Tibial nerve (tissue), 4 donors: ENCODE measurements around the gene BTBD9. TPM values are rescaled to one million over a fixed set of nuclear protein-coding genes. Genes with fewer than 3 reads are reported as not detected.

Experiments used
- DNase-seq, 2 donors: peaks; one replicate each; pipeline ENCODE4 v3.0.0-alpha.2; 2019; ENCODE audit warnings: low spot score in 2 of 2
- H3K27ac ChIP-seq, 4 donors: fragments of 200-600 bp; sonication (generic) in 3 of 4; one replicate each; pipeline ENCODE4 v1.5.1; 2017 to 2019; ENCODE audit warnings: mild to moderate bottlenecking in 1 of 4
- H3K27me3 ChIP-seq, 2 donors: fragments of 200-600 bp; sonication (generic) in 1 of 2; one replicate each; pipeline versions ENCODE4 v1.5.1 to v1.6.0; 2017 to 2019
- H3K36me3 ChIP-seq, 3 donors: fragments of 200-600 bp; sonication (generic); one replicate each; pipeline ENCODE4 v1.5.1; 2018 to 2019
- H3K4me1 ChIP-seq, 4 donors: fragments of 200-600 bp; sonication (generic) in 3 of 4; one replicate each; pipeline ENCODE4 v1.5.1; 2017 to 2019
- H3K4me3 ChIP-seq, 4 donors: fragments of 200-600 bp; sonication (generic) in 3 of 4; one replicate each; pipeline ENCODE4 v1.5.1; 2017 to 2019; ENCODE audit warnings: mild to moderate bottlenecking in 1 of 4, moderate library complexity in 1 of 4
- H3K9me3 ChIP-seq, 4 donors: fragments of 200-600 bp; sonication (generic) in 3 of 4; one replicate each; pipeline ENCODE4 v1.5.1; 2017 to 2019
- CTCF ChIP-seq, 5 experiments: fragments of 200-600 bp in 3 of 5; fragments of 450-650 bp in 2 of 5; sonication (generic) in 3 of 5; IDR thresholded peaks; one replicate each; pipeline ENCODE4 v1.5.1; 2016 to 2019; ENCODE audit warnings: antibody characterized with exemption in 5 of 5, mild to moderate bottlenecking in 3 of 5, moderate library complexity in 2 of 5
- EP300 ChIP-seq, 2 donors: sonication (generic); formaldehyde crosslinking; IDR thresholded peaks; one replicate each; pipeline ENCODE4 v1.6.1; 2017; ENCODE audit warnings: antibody characterized with exemption in 2 of 2, mild to moderate bottlenecking in 1 of 2
- POLR2A ChIP-seq, 2 donors: fragments of 450-650 bp; IDR thresholded peaks; one replicate each; pipeline ENCODE4 v1.6.1; 2017; ENCODE audit warnings: antibody characterized with exemption in 2 of 2, mild to moderate bottlenecking in 2 of 2, moderate library complexity in 2 of 2
- WGBS, 2 donors: methylation state at CpG; one replicate each; pipeline ENCODE4 v1.1.5; 2018; 5-methylcytosine and 5-hydroxymethylcytosine counted together
- total RNA-seq, 4 donors: library from RNA; depleted of rRNA; stranded (reverse); fragments of >200 nt; gene quantifications; one replicate each; pipeline ENCODE4 v1.1.0, GENCODE V29; 2016

Gene BTBD9
- total RNA-seq, 4 donors from 2014 or later, result 7.5 to 23.9 (median 10.7) TPM

GRCh38 chr6:38176797-38177751, 462.7 kb downstream of the BTBD9 start:
- DNase-seq, result no peak
- Histone ChIP-seq H3K27me3 (no peaks in the 10 kb centered on the region), H3K27ac (no peak overlapping the region), H3K4me1 (peaks cover 0 to 20% (median 0%) of the 10 kb centered on the region in 4 donors), H3K9me3 (no peaks in the 10 kb centered on the region), H3K4me3 (no peak overlapping the region), H3K36me3 (peaks cover 0 to 39% (median 0%) of the 10 kb centered on the region in 3 donors)
- no peak for TF ChIP-seq CTCF (IDR thresholded peaks at IDR 0.05)
- no peak for TF ChIP-seq EP300 (IDR thresholded peaks at IDR 0.05)
- TF ChIP-seq POLR2A (IDR thresholded peaks at IDR 0.05), result no peak
- 51 to 57% methylated on average over 32 of the region's 32 CpGs for WGBS, 2 donors

GRCh38 chr6:38175786-38176185, 463.9 kb downstream of the BTBD9 start:
- H3K27ac ChIP-seq, result no peak overlapping the region
- H3K36me3 ChIP-seq, result peaks cover 0 to 40% (median 0%) of the 10 kb centered on the region in 3 donors
- no peaks in the 10 kb centered on the region for H3K9me3 ChIP-seq
- WGBS, 2 donors, result 93 to 94% methylated on average over 9 to 10 of the region's 11 CpGs
- H3K4me3 ChIP-seq, result no peak overlapping the region
- no peaks in the 10 kb centered on the region for H3K27me3 ChIP-seq
- no peak for DNase-seq
- H3K4me1 ChIP-seq, result peaks cover 0 to 20% (median 0%) of the 10 kb centered on the region in 4 donors
- no peak for TF ChIP-seq CTCF (IDR thresholded peaks at IDR 0.05)
- no peak for TF ChIP-seq EP300 (IDR thresholded peaks at IDR 0.05)
- TF ChIP-seq POLR2A (IDR thresholded peaks at IDR 0.05), result no peak

- Histone ChIP-seq H3K27ac (no peak overlapping the region), H3K36me3 (peaks cover 0 to 40% (median 0%) of the 10 kb centered on the region in 3 donors), H3K27me3 (no peaks in the 10 kb centered on the region), H3K9me3 (no peaks in the 10 kb centered on the region), H3K4me1 (peaks cover 0 to 20% (median 0%) of the 10 kb centered on the region in 4 donors), H3K4me3 (no peak overlapping the region)
- 94 to 97% methylated on average over 15 to 18 of the region's 22 CpGs for WGBS, 2 donors
- TF ChIP-seq CTCF (IDR thresholded peaks at IDR 0.05), result no peak
- TF ChIP-seq EP300 (IDR thresholded peaks at IDR 0.05), result no peak
- TF ChIP-seq POLR2A (IDR thresholded peaks at IDR 0.05), result no peak
- no peak for DNase-seq
These were observed 464.8 kb downstream of the BTBD9 start for GRCh38 chr6:38174806-38175495.

DNA sequence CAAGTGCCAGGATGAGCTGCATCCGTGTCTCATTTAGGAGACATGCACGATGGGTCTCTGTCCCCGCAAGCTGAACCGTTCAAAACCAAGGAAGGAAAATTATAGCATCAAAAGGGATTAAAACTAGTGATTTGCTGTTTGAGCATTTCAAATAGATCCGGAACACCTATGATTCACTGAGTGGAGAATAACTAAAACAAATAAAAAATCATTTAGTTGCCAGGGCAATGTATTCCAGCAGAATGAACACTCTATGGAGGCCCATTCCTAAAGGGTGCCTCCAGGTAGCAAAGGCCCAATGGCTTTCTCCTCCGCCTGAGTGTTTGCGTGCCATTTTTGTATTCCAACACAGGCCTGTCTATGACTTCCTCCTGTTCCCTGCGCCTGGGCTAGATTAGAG, 465.4 kb downstream of the BTBD9 start:
- Histone ChIP-seq H3K4me1 (peaks cover 0 to 20% (median 0%) of the 10 kb centered on the region in 4 donors), H3K36me3 (peaks cover 0 to 40% (median 0%) of the 10 kb centered on the region in 3 donors), H3K4me3 (no peak overlapping the region), H3K9me3 (no peaks in the 10 kb centered on the region), H3K27ac (no peak overlapping the region), H3K27me3 (no peaks in the 10 kb centered on the region)
- DNase-seq, result no peak
- 97% methylated on average over 8 of the region's 8 CpGs for WGBS, 2 donors
- no peak for TF ChIP-seq EP300 (IDR thresholded peaks at IDR 0.05)
- TF ChIP-seq POLR2A (IDR thresholded peaks at IDR 0.05), result no peak
- no peak for TF ChIP-seq CTCF (IDR thresholded peaks at IDR 0.05)
